ENCODE data around the gene ZNF784. TPM values are rescaled to one million over a fixed set of nuclear protein-coding genes. Genes with fewer than 3 reads are reported as not detected.

The ZNF784 gene
- total and polyA plus RNA-seq, 2 of the 13 experiments (the other 11 are each of a cell fraction or from before 2014, with no cell fraction given), result 4.1 to 4.2 TPM

DNA sequence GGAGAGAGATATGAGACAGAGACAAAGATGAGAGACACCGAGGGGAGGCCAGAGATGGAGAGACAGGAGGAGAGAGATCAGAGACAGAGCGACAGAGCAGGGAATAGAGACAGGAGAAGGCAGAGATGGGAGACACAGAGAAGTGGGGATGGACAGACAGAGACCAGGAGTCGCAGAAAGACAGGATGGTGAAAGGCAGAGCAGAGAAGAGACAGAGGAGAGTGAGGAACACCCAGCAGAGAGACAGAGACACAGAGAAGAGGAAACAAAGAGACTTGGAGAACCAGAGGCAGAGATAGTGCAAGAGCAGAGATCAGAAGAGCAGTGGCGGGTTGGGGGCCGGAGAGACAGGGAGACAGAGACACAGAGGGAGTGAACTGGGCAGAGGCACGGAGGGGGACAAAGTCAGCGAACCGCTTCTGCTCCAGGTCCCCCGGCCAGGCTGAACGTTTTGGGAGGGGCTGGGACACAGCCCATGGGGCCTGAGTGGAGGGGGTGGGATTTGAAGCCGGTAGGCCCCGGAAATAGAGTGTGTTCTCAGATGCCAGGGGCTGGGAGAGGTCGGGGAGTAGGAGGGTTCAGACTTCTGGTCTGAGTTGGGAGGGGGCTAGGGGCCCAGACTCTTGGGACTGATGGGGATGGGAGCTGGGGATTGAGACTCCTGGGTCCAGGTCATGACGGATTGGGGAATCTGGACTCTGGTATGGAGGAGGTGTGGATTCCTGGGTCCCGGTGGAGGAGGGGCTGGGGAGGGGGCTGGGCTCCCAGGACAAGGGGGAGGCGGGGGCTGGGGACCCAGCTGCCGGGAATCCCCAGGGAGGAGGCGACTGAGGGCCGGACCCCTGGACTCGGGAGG, 44.4 kb downstream of the ZNF784 start (continued):
- TF ChIP-seq HNF4G (IDR thresholded peaks at IDR 0.05; ENCODE audit: borderline replicate concordance, low read depth, low read length), result no peak
- TF ChIP-seq HNF4G (CRISPR knock-in tag; IDR thresholded peaks at IDR 0.05; ENCODE audit: borderline replicate concordance, low read depth), result no peak
- TF ChIP-seq ZNF337 (CRISPR knock-in tag; IDR thresholded peaks at IDR 0.05; ENCODE audit: borderline replicate concordance, low read depth), result no peak
- no peak for TF ChIP-seq ZNF569 (CRISPR knock-in tag; IDR thresholded peaks at IDR 0.05; ENCODE audit: borderline replicate concordance)
- no peak for TF ChIP-seq POLR2AphosphoS2 (IDR thresholded peaks at IDR 0.05; ENCODE audit: low read depth, low read length)
- TF ChIP-seq HMGA1 (CRISPR knock-in tag; conservative IDR thresholded peaks at IDR 0.05), result no peak
- no peak for TF ChIP-seq ELF4 (CRISPR knock-in tag; IDR thresholded peaks at IDR 0.05; ENCODE audit: borderline replicate concordance)
- TF ChIP-seq, protein P1, sequence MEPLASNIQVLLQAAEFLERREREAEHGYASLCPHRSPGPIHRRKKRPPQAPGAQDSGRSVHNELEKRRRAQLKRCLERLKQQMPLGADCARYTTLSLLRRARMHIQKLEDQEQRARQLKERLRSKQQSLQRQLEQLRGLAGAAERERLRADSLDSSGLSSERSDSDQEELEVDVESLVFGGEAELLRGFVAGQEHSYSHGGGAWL (CRISPR knock-in tag; IDR thresholded peaks at IDR 0.05), result no peak
- TF ChIP-seq, protein P2, sequence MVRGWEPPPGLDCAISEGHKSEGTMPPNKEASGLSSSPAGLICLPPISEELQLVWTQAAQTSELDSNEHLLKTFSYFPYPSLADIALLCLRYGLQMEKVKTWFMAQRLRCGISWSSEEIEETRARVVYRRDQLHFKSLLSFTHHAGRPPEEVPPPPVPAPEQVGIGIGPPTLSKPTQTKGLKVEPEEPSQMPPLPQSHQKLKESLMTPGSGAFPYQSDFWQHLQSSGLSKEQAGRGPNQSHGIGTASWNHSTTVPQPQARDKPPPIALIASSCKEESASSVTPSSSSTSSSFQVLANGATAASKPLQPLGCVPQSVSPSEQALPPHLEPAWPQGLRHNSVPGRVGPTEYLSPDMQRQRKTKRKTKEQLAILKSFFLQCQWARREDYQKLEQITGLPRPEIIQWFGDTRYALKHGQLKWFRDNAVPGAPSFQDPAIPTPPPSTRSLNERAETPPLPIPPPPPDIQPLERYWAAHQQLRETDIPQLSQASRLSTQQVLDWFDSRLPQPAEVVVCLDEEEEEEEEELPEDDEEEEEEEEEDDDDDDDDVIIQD (CRISPR knock-in tag; IDR thresholded peaks at IDR 0.05; ENCODE audit: low read depth), result no peak
- no peak for TF ChIP-seq NR1H2 (CRISPR knock-in tag; IDR thresholded peaks at IDR 0.05; ENCODE audit: borderline replicate concordance, low read depth)
- no peak for TF ChIP-seq USF2 (IDR thresholded peaks at IDR 0.05; ENCODE audit: low read depth, low read length)
- no peak for TF ChIP-seq USF2 (CRISPR knock-in tag; IDR thresholded peaks at IDR 0.05; ENCODE audit: borderline replicate concordance)
- TF ChIP-seq ZNF205 (CRISPR knock-in tag; IDR thresholded peaks at IDR 0.05), result no peak

Data from HepG2 (cell line).